Endothelial cell of umbilical vein (primary cell): ENCODE results near the gene STK16. TPM values are rescaled to one million over a fixed set of nuclear protein-coding genes. Genes with fewer than 3 reads are reported as not detected.

Source experiments
- BruUV-seq: library from RNA; stranded (reverse); fragments of 400-500 nt; replicated peaks from 2 replicates; lab custom pipeline; 2021; lab: Mats Ljungman, UMichigan
- CTCF ChIA-PET: fragments of 300-600, 350-600 bp; sonication (Branson Sonifier 250); formaldehyde crosslinking; loops from one replicate; lab custom pipeline; 2021; ENCODE audit warnings: antibody characterized with exemption, inconsistent platforms; lab: Charles Lee
- POLR2A ChIA-PET: fragments of 300-600, 350-600 bp; sonication (Branson Sonifier 250); formaldehyde crosslinking; loops from one replicate; lab custom pipeline; 2021; ENCODE audit warnings: antibody characterized with exemption, inconsistent platforms; lab: Charles Lee
- DNase-seq: peaks from one replicate; pipeline ENCODE4 v3.0.0-alpha.2; 2011; ENCODE audit warnings: low read depth, low spot score
- FAIRE-seq: peaks from 2 replicates; lab custom pipeline; 2011; peaks lifted over from hg19 to GRCh38; lab: Jason Lieb, UNC
- H2AFZ ChIP-seq: 2 replicates; pipeline ENCODE4 v1.6.0; 2012; ENCODE audit warnings: low read depth, low read length, control low read depth, inconsistent platforms
- H3K27ac ChIP-seq: 2 replicates; pipeline ENCODE4 v1.5.1; 2011; ENCODE audit warnings: low read depth, mild to moderate bottlenecking, control low read depth, low read length, moderate library complexity; ENCODE audit not compliant: insufficient read depth
- H3K27me3 ChIP-seq, 2 experiments: 2 replicates each; pipeline versions ENCODE4 v1.6.0 to v1.6.1; 2011; ENCODE audit warnings: low read length in 2 of 2, mixed read lengths in 1 of 2; ENCODE audit not compliant: control insufficient read depth in 2 of 2, insufficient read depth in 2 of 2
- H3K36me3 ChIP-seq, 2 experiments: 2 replicates in 1 of 2; 3 replicates in 1 of 2; pipeline ENCODE4 v1.5.1; 2011; ENCODE audit warnings: low read length in 2 of 2, mild to moderate bottlenecking in 1 of 2, moderate library complexity in 1 of 2; ENCODE audit not compliant: control insufficient read depth in 2 of 2, insufficient read depth in 2 of 2; ENCODE audit errors: extremely low read depth in 1 of 2
- H3K4me1 ChIP-seq: 3 replicates; pipeline ENCODE4 v1.5.1; 2011; ENCODE audit warnings: mild to moderate bottlenecking, low read length; ENCODE audit not compliant: control insufficient read depth, insufficient read depth; ENCODE audit errors: extremely low read depth
- H3K4me2 ChIP-seq: 2 replicates; pipeline ENCODE4 v1.6.1; 2011; ENCODE audit warnings: low read length, control low read depth, mixed read lengths; ENCODE audit not compliant: insufficient read depth
- H3K4me3 ChIP-seq, 3 experiments: fragments of 200-600 bp in 1 of 3; sonication (generic), shearing (Covaris generic) in 1 of 3; replicated peaks in 1 of 3; 2 replicates each; pipeline ENCODE4 v1.5.1; 2011 to 2016; ENCODE audit warnings: control low read depth in 3 of 3, low read length in 3 of 3, mild to moderate bottlenecking in 2 of 3, inconsistent platforms in 1 of 3, low read depth in 1 of 3, moderate library complexity in 1 of 3; ENCODE audit not compliant: insufficient read depth in 1 of 3
- H3K79me2 ChIP-seq: 2 replicates; pipeline ENCODE4 v1.6.0; 2012; ENCODE audit warnings: low read length, inconsistent platforms; ENCODE audit not compliant: control insufficient read depth, insufficient read depth
- H3K9ac ChIP-seq: replicated peaks from 2 replicates; pipeline ENCODE3; 2011; ENCODE audit warnings: low read length, control low read depth; ENCODE audit not compliant: insufficient read depth; ENCODE audit errors: extremely low read depth
- H3K9me1 ChIP-seq: replicated peaks from 3 replicates; pipeline ENCODE4 v1.6.0; 2011; ENCODE audit warnings: mild to moderate bottlenecking, low read length; ENCODE audit not compliant: control insufficient read depth, insufficient read depth; ENCODE audit errors: extremely low read depth
- H3K9me3 ChIP-seq: replicated peaks from 2 replicates; pipeline ENCODE4 v1.5.1; 2012; ENCODE audit warnings: low read length, inconsistent platforms; ENCODE audit not compliant: control insufficient read depth, insufficient read depth
- H4K20me1 ChIP-seq: replicated peaks from 2 replicates; pipeline ENCODE3; 2011; ENCODE audit warnings: mild to moderate bottlenecking, low read length; ENCODE audit not compliant: control insufficient read depth, insufficient read depth; ENCODE audit errors: extremely low read depth
- EZH2 ChIP-seq: IDR thresholded peaks from 2 replicates; pipeline ENCODE4 v1.6.1; 2012; ENCODE audit warnings: borderline replicate concordance, low read depth, mild to moderate bottlenecking, moderate library complexity, low read length, inconsistent platforms; ENCODE audit not compliant: severe bottlenecking
- FOS ChIP-seq: IDR thresholded peaks from 2 replicates; pipeline ENCODE4 v1.6.1; 2011; ENCODE audit warnings: mild to moderate bottlenecking, low read length, moderate library complexity, borderline replicate concordance; ENCODE audit not compliant: insufficient read depth
- GATA2 ChIP-seq: IDR thresholded peaks from 2 replicates; pipeline ENCODE4 v1.7.0; 2011; ENCODE audit warnings: low read depth, mild to moderate bottlenecking, moderate library complexity, mixed read lengths, low read length; ENCODE audit not compliant: insufficient read length, insufficient read depth
- JUN ChIP-seq: IDR thresholded peaks from 2 replicates; pipeline ENCODE4 v1.6.1; 2011; ENCODE audit warnings: borderline replicate concordance, low read depth; ENCODE audit not compliant: insufficient read length, insufficient read depth
- MYC ChIP-seq: IDR thresholded peaks from one replicate; pipeline ENCODE4 v1.6.1; 2011; ENCODE audit warnings: mild to moderate bottlenecking, low read depth, low read length
- POLR2A ChIP-seq: IDR thresholded peaks from 2 replicates; pipeline ENCODE4 v1.6.1; 2012; ENCODE audit warnings: low read depth, mild to moderate bottlenecking, control low read depth, low read length
- POLR2AphosphoS5 ChIP-seq: IDR thresholded peaks from 2 replicates; pipeline ENCODE4 v1.6.1; 2012; ENCODE audit warnings: low read depth, mild to moderate bottlenecking, control low read depth, low read length, moderate library complexity; ENCODE audit not compliant: insufficient read depth
- dilution Hi-C: fragments of 300-500 bp; cut with MboI; formaldehyde crosslinking; loops from one replicate; pipeline ENCODE4 v1.15.0; 2019; ENCODE audit warnings: low sequenced_read_pairs; ENCODE audit not compliant: extremely low pct_ligation_motif_present
- intact Hi-C: fragments of 100-400 bp; cut with micrococcal nuclease; formaldehyde crosslinking; loops from one replicate; pipeline ENCODE4 v1.10.0; 2022
- polyA plus RNA-seq, 4 experiments: library from polyadenylated mRNA; depleted of rRNA in 3 of 4; stranded (reverse) in 3 of 4; unstranded in 1 of 4; fragments of >200 nt; gene quantifications; 2 replicates each; pipeline versions ENCODE4 v1.2.1 to v1.2.3, GENCODE V29; 2011 to 2012; ENCODE audit warnings: missing spikeins in 1 of 4
- total RNA-seq: library from RNA; stranded (reverse); gene quantifications from 2 replicates; pipeline ENCODE4 v1.2.3, GENCODE V29; 2021
- TF ChIP-seq, protein P1 (sequence below), 2 donors: IDR thresholded peaks; 1 replicate in 1 of 2; 2 replicates in 1 of 2; pipeline ENCODE4 v1.5.1; 2011; ENCODE audit warnings: low read length in 2 of 2, mild to moderate bottlenecking in 2 of 2, moderate library complexity in 2 of 2, control low read depth in 1 of 2, inconsistent platforms in 1 of 2, low read depth in 1 of 2; ENCODE audit not compliant: insufficient read depth in 1 of 2; ENCODE audit errors: extremely low read depth in 1 of 2
- TF ChIP-seq, protein P2 (sequence below): IDR thresholded peaks from 2 replicates; pipeline ENCODE4 v1.6.1; 2011; ENCODE audit not compliant: insufficient read depth, insufficient read length

Gene STK16
- total and polyA plus RNA-seq, 2 donors (not counting 3 experiments of a cell fraction or from before 2014, with no cell fraction given): 18.8 to 63.2 TPM

DNA sequence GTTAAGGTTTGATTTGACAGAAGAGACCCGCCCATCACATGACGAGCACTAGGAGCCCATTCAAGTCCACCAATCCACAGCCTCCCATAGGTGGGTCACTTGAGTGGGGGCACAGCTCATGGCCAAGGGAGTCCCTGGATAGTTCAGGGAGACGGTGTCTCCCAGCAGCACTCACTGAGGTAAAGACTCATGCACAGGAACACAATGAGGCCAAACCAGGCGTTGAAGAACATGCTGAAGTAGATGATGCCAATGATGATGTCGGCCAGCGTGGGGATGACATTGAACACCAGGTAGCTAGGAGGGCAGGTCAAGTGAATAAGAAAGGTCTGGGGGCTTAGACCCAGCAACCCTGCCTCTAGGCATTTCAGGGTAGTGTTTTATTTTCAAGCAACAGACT lies 30.5 kb upstream of the STK16 start:
- ChIA-PET CTCF (no interaction called here), POLR2A (no interaction called here)
- Histone ChIP-seq H2AFZ (no peak overlapping the region), H3K4me2 (no peak overlapping the region), H3K9me3 (no peaks in the 10 kb centered on the region), H3K4me1 (peaks cover 14% of the 10 kb centered on the region), H3K36me3 (peaks cover 3 to 8% of the 10 kb centered on the region in 2 experiments), H3K9ac (no peak overlapping the region), H3K9me1 (no peaks in the 10 kb centered on the region), H3K27me3 (no peaks in the 10 kb centered on the region), H3K79me2 (no peaks in the 10 kb centered on the region), H3K4me3 (no peak overlapping the region), H4K20me1 (no peaks in the 10 kb centered on the region), H3K27ac (no peak overlapping the region)
- DNase-seq: no peak
- BruUV-seq: no TSS peak
- dilution Hi-C loops (no loop called here), intact Hi-C loops (loop anchor here (5.0 kb wide), 1 partner anchor 157 kb away; no protein-coding TSS in a partner anchor)
- FAIRE-seq: no peak
- TF ChIP-seq, protein P1, sequence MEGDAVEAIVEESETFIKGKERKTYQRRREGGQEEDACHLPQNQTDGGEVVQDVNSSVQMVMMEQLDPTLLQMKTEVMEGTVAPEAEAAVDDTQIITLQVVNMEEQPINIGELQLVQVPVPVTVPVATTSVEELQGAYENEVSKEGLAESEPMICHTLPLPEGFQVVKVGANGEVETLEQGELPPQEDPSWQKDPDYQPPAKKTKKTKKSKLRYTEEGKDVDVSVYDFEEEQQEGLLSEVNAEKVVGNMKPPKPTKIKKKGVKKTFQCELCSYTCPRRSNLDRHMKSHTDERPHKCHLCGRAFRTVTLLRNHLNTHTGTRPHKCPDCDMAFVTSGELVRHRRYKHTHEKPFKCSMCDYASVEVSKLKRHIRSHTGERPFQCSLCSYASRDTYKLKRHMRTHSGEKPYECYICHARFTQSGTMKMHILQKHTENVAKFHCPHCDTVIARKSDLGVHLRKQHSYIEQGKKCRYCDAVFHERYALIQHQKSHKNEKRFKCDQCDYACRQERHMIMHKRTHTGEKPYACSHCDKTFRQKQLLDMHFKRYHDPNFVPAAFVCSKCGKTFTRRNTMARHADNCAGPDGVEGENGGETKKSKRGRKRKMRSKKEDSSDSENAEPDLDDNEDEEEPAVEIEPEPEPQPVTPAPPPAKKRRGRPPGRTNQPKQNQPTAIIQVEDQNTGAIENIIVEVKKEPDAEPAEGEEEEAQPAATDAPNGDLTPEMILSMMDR (IDR thresholded peaks at IDR 0.05; ENCODE audit: extremely low read depth in 1 of 2, insufficient read depth in 1 of 2, low read depth in 1 of 2, low read length in 2 of 2): no peak
- no peak for TF ChIP-seq MYC
- no peak for TF ChIP-seq EZH2
- no peak for TF ChIP-seq POLR2A
- TF ChIP-seq GATA2: no peak
- TF ChIP-seq, protein P2, sequence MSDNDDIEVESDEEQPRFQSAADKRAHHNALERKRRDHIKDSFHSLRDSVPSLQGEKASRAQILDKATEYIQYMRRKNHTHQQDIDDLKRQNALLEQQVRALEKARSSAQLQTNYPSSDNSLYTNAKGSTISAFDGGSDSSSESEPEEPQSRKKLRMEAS: no peak
- no peak for TF ChIP-seq FOS
- TF ChIP-seq POLR2AphosphoS5: no peak
- TF ChIP-seq JUN: no peak
